ENCODE measurements around the gene NUDT3.

- TF ChIP-seq ARNTL (CRISPR knock-in tag; IDR thresholded peaks at IDR 0.05; ENCODE audit: borderline replicate concordance, low read depth) (no peak), OSR1 (CRISPR knock-in tag; IDR thresholded peaks at IDR 0.05) (no peak), CSRNP3 (CRISPR knock-in tag; IDR thresholded peaks at IDR 0.05) (no peak), PATZ1 (CRISPR knock-in tag; IDR thresholded peaks at IDR 0.05; ENCODE audit: borderline replicate concordance) (no peak), BACH2 (CRISPR knock-in tag; IDR thresholded peaks at IDR 0.05; ENCODE audit: borderline replicate concordance) (no peak), ZFP3 (CRISPR knock-in tag; IDR thresholded peaks at IDR 0.05) (no peak), ZFP30 (CRISPR knock-in tag; IDR thresholded peaks at IDR 0.05) (no peak), ZC3H10 (CRISPR knock-in tag; IDR thresholded peaks at IDR 0.05) (no peak), CREB5 (CRISPR knock-in tag; IDR thresholded peaks at IDR 0.05; ENCODE audit: low read depth) (no peak), TCF4 (CRISPR knock-in tag; IDR thresholded peaks at IDR 0.05; ENCODE audit: borderline replicate concordance) (no peak)
Observed at GRCh38 chr6:34278833-34279232, 113.6 kb downstream of the NUDT3 start.

Data from SK-N-SH treated with all-trans-retinoic acid at 6 μM for 48 hours (cell line).